GM18507 (cell line): ENCODE results near the gene MYBL2.

Source experiments
- DNase-seq: peaks from one replicate; pipeline ENCODE4 v3.0.0; 2011; ENCODE audit warnings: low read depth; ENCODE audit not compliant: insufficient read length; ENCODE audit errors: extremely low spot score
- FAIRE-seq: peaks from 2 replicates; lab custom pipeline; 2011; peaks lifted over from hg19 to GRCh38; lab: Jason Lieb, UNC

The MYBL2 gene

DNA sequence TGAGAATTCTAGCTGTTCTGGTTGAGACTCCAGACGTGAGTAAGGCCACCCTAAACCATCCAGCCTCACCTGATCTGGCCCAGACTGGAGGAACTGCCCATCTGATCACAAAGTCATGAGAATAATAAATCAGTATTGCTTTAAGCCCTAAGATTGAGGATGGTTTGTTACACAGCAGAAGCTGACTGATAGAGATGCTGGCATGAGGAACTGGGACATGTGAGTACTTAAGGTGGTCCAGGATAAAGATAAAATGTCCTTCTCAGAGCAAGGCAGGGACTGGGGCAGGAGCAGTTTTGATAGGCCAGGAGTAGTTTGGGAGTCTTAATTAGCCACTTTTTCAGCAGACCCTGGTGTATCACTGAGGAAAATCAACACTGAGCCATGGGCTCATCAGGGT is 53.1 kb downstream of the MYBL2 start:
- FAIRE-seq (no peak), DNase-seq (no peak)

DNA sequence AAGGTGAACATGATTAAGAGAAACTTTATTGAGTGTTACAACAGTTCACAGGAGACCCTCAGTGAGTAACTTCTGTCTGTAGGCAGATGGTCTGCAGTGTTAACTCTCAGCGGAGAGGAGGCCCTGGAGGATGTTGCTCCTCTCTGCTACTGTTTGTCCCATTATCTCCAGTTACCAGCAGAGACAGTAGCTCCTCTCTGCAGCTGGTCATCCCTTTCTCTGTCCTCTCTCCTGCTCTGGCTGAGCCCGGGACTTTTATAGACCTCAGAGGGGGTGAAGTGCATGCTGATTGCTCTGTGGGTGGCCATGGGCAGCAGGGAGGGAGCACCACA is 54.1 kb downstream of the MYBL2 start:
- DNase-seq, result no peak
- FAIRE-seq, result no peak

- DNase-seq (no peak), FAIRE-seq (no peak)
Measured at GRCh38 chr20:43721429-43722152, 54.7 kb downstream of the MYBL2 start.

DNA sequence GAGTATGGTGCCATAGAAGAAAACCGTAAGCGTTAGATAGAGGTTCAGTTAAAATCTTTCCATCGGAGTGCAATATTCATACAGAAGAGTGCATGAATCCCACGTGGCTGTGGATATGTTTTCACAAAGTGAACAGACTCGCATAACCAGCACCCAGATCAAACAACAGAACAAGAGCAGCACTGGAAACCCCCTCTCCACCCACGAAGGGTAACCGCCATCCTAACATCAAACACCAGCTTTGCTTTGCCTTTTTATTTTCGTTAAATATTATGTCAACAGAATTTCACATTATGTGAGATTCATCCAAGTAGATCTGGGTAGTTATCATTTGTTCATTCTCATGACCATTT is 55.2 kb downstream of the MYBL2 start:
- DNase-seq (no peak), FAIRE-seq (no peak)

GRCh38 chr20:43723186-43723585 is 56.3 kb downstream of the MYBL2 start:
- no peak for DNase-seq
- FAIRE-seq, result no peak

- no peak for FAIRE-seq
- no peak for DNase-seq
Measured at GRCh38 chr20:43723735-43724134, 56.8 kb downstream of the MYBL2 start.

DNA sequence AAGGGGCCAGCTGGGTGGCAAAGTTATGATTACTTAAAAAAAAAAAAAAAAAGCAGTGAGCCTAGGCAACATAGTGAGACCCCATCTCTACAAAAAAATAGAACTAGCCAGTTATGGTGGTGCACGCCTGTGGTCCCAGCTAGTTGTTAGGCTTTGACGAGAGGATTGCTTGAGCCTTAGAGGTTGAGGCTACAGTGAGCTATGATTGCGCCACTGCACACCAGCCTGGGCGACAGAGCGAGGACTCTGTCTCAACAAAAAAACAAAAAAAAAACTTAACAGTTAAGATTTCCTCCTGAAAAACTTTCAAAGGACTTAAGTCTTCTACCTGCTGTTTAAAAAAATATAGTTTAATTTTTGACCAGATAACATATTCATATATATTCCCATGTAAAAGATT is 57.5 kb downstream of the MYBL2 start:
- no peak for FAIRE-seq
- no peak for DNase-seq

DNA sequence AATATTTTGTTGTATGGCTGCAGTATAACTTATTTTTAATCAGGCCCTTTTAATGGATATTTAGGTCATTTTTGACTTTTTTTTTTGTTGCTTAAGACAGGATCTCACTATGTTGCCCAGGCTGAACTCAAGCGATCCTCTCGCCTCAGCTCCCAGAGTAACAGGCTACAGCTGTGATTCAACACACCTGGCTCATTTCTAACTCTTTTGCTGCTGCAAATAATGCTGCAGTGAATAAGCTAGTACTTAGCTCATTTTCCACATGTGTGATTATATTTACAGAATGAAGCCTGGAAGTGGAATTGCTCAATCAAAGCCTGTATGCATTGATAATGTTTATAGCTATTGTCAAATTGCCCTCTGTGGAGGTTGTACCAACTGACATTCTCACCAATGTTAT is 58.8 kb downstream of the MYBL2 start:
- FAIRE-seq (no peak), DNase-seq (no peak)

DNA sequence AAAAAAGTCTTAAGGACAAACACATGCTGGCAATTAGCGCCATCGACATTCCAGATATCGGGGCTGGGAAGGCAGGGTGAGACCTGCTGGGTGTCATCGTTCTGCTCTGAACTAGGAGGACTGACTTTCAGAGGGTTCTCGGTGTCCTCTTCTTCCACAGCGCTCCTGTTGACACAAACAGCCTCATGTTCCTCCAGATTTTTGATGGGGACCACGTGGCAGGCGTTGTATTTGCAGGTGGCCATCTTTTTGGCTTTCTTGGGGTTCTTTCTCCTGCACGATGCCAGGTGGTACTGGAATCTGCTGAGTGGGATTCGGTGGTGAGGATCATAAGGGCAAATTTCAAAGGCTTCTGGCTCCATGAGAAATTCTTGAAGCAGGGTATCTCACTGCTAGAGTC is 59.4 kb downstream of the MYBL2 start:
- FAIRE-seq, result no peak

DNA sequence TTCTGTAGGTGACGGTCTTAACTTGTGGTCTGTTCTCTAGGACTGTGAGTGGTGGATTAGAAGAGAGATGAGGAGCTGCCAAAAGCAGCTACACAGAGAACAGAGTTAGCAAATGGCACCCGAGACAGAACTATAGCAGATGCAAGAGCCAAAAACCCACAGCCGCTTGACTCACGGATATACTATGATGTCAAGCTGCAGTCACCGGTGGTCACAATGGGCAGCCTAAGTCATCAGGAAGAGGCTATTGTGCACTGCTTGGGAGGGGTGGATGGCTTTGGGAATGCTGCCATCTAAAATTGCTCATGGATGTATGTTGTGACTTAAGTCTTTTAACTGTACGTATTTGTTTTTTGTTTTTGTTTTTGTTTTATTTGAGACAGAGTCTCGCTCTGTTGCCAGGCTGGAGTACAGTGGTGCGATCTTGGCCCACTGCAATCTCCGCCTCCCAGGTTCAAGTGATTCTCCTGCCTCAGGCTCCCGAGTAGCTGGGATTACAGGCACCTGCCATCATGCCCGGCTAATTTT is 60.0 kb downstream of the MYBL2 start, which contains the start of gene GTSF1L:
GTSF1L (minus strand) TSS at position 192 of the 528 bp plus-strand sequence. CDS start 308 bp downstream, outside the sequence.
- FAIRE-seq, result no peak
- DNase-seq, result no peak

More for the DNA sequence above, 59.4 kb downstream of the MYBL2 start:
- no peak for DNase-seq

DNA sequence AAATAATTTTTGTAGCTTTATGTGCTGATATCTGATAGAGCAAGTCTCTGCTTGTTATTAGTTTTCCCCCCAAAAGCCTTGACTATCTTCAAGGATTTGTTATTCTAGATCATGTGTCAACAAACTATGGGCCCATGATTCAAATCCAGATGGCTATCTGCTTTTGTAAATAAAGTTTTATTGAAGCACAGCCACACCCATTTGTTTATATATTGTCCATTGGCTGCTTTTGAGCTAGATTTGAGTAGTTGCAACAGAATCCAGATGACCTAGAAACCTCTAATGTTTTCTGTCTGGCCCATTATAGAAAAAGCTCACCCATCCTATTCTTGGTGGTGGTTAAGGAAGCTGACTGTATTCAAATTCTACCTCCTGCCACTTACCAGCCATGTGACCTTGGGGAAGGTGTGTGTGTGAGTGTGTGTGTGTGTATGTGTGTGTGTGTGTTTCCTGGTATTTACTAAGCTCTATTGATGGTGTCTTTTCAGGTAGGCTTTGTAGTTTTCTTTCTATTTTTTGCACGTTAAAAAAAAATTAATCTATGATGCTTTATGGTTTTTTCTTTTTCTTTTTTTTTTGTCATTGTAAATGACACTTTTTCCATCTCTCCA is 61.2 kb downstream of the MYBL2 start:
- FAIRE-seq, result peak; percentile 78
- DNase-seq, result no peak

DNA sequence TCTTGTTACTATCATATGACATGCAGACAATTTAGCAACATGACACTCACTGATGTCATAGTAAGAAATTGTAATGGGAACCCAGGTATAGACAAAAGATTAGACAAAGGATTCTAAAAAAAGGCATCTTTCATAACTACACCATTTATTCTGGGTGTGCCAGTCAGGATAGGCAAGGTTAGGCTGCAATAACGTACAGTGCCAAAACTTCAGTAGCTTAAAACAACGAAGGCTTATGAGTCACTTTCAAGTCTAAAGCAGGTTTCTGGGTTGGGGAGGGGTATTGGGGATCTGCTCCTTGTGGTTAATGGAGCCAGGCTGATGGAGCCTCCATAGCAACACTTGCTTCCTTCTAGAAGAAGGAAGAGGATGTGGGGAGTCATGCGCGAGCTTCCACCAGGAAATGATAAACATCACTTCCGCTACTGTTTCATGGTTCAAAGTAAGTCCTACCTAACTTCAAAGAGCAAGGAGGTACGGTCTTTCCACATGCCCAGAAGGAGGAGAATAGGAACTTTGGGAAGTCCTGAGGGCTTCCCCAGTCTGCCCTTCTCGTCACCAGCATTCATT is 61.9 kb downstream of the MYBL2 start:
- FAIRE-seq, result no peak
- no peak for DNase-seq

- DNase-seq (no peak), FAIRE-seq (no peak)
Measured at GRCh38 chr20:43731469-43731868, 64.6 kb downstream of the MYBL2 start.

- DNase-seq (no peak), FAIRE-seq (no peak)
Measured at GRCh38 chr20:43731927-43732326, 65.0 kb downstream of the MYBL2 start.

DNA sequence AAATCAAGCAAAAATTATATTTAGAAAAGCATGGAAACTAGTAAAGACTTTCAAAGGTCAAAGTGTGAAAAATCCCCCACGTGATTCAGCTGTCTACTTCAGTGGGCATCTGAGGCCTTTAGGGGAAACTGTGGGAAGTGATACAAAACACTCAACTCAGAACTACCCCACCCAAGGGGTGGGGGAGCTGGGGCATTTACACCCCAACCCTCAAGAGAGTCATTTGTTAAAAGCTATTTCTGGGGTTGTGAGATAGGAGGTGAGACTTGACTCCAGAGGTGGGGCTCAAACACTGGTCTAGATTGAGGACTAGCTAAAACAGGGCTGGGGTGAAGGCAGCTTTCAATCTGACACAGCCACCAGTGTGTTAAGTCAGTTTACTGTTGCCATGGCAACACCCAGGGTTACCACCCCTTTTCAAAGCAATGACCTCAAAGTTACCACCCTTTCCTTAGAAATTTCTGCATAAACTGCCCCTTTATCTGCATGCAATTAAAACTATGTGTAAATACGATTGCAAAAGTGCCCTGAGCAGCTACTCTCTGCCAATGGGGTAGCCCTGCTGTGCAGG is 69.8 kb downstream of the MYBL2 start:
- FAIRE-seq, result peak; percentile 87
- DNase-seq, result peak; percentile 35

DNA sequence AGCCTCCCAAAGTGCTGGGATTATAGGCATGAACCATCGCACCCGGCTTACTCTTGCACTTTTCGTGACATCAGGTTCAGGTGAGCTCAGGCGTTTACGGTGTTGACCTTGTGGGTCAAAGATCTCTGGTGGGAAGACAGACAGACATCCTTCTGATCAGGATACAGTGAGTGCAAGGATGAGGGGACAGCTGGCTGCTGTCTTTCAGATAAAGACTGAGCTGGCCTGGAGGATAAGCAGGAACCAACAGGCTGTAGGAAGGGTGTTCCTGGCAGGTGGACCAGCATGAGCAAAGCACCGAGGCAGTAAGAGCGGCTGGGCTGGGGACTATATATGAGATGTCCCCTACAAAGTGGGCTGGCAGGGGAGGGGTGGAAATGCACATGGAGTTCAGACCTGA is 71.0 kb downstream of the MYBL2 start:
- FAIRE-seq (no peak), DNase-seq (no peak)

- DNase-seq (no peak), FAIRE-seq (no peak)
Measured at GRCh38 chr20:43739148-43739749, 72.3 kb downstream of the MYBL2 start.

- no peak for DNase-seq
- no peak for FAIRE-seq
Measured at GRCh38 chr20:43740642-43741041, 73.7 kb downstream of the MYBL2 start.

- FAIRE-seq (no peak), DNase-seq (no peak)
Measured at GRCh38 chr20:43744151-43744611, 77.3 kb downstream of the MYBL2 start.
